ENCODE data around the gene CACNA1B.

GRCh38 chr9:137879566-137880150 lies 2.1 kb downstream of the CACNA1B start:
- TF ChIP-seq POLR2A (IDR thresholded peaks at IDR 0.05) = no peak
- no peak for TF ChIP-seq CTCF (IDR thresholded peaks at IDR 0.05)

All from testis (tissue), 2 donors.